Cardiac muscle cell (in vitro differentiated cells and primary cell): Measurements from ENCODE around the gene REEP1. TPM values are rescaled to one million over a fixed set of nuclear protein-coding genes. Genes with fewer than 3 reads are reported as not detected.

ENCODE experiments used
- DNase-seq, 2 donors: peaks; one replicate each; pipeline versions ENCODE4 v3.0.0 to v3.0.0-alpha.2; 2010 to 2017; ENCODE audit warnings: low read depth in 1 of 2, low spot score in 1 of 2
- H3K27ac ChIP-seq: fragments of 200-600 bp; sonication (generic); 2 replicates; pipeline ENCODE4 v1.5.1; 2016
- H3K27me3 ChIP-seq: fragments of 200-600 bp; sonication (generic); 2 replicates; pipeline ENCODE4 v1.6.0; 2016; ENCODE audit warnings: control low read depth
- H3K36me3 ChIP-seq: fragments of 200-600 bp; sonication (generic); 2 replicates; pipeline ENCODE4 v1.5.1; 2016; ENCODE audit warnings: control low read depth
- H3K4me1 ChIP-seq: fragments of 200-600 bp; sonication (generic); 2 replicates; pipeline ENCODE4 v1.8.1; 2017; ENCODE audit warnings: low read depth, mild to moderate bottlenecking, mixed run types
- H3K4me3 ChIP-seq: fragments of 200-600 bp; sonication (generic); 2 replicates; pipeline ENCODE4 v1.5.1; 2016; ENCODE audit warnings: mild to moderate bottlenecking
- H3K9me3 ChIP-seq: fragments of 200-600 bp; sonication (generic); 2 replicates; pipeline ENCODE4 v1.5.1; 2017; ENCODE audit warnings: low read depth, mild to moderate bottlenecking, control low read depth
- polyA plus RNA-seq: library from polyadenylated mRNA; unstranded; fragments of >200 nt; fragmentation: Nextera tagmentation; extraction: Ambion mirVana; gene quantifications from 2 replicates; pipeline ENCODE4 v1.2.1, GENCODE V29; 2016
- total RNA-seq: library from RNA; depleted of rRNA; stranded (reverse); fragments of >200 nt; gene quantifications from 2 replicates; pipeline ENCODE4 v1.2.3, GENCODE V29; 2016
- TF ChIP-seq, protein P1 (sequence below): IDR thresholded peaks from 2 replicates; pipeline ENCODE4 v1.5.1; 2012; ENCODE audit warnings: low read depth, mild to moderate bottlenecking, low read length

The REEP1 gene
- total and polyA plus RNA-seq, 2 experiments from 2014 or later = 14.6 to 19.3 TPM

DNA sequence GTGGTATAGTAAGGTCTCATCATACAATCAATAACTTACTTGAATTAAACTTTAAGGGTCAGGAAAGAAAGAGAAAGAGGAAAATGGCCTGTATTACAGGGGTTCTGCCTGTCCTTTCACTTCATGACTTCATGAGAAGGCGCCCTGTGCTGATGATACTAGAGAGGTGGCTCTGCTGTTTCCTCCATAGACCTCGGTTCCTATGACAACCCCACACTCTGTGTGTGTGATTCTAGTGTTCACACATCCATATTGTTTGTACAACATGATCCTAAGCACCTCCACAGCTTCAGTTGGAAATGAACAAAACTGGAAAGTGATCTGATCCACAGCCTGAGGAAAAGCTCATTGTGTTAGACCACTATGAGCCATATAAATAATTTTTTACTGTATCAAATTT, 7.0 kb upstream of the REEP1 start:
- Histone ChIP-seq H3K4me1 (peaks cover 4% of the 10 kb centered on the region), H3K27me3 (peaks cover 21% of the 10 kb centered on the region), H3K4me3 (no peak overlapping the region), H3K9me3 (no peaks in the 10 kb centered on the region), H3K27ac (no peak overlapping the region), H3K36me3 (no peaks in the 10 kb centered on the region)
- no peak for DNase-seq
- TF ChIP-seq, protein P1, sequence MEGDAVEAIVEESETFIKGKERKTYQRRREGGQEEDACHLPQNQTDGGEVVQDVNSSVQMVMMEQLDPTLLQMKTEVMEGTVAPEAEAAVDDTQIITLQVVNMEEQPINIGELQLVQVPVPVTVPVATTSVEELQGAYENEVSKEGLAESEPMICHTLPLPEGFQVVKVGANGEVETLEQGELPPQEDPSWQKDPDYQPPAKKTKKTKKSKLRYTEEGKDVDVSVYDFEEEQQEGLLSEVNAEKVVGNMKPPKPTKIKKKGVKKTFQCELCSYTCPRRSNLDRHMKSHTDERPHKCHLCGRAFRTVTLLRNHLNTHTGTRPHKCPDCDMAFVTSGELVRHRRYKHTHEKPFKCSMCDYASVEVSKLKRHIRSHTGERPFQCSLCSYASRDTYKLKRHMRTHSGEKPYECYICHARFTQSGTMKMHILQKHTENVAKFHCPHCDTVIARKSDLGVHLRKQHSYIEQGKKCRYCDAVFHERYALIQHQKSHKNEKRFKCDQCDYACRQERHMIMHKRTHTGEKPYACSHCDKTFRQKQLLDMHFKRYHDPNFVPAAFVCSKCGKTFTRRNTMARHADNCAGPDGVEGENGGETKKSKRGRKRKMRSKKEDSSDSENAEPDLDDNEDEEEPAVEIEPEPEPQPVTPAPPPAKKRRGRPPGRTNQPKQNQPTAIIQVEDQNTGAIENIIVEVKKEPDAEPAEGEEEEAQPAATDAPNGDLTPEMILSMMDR = no peak

- TF ChIP-seq, protein P1 = no peak
- peaks cover 4% of the 10 kb centered on the region for H3K4me1 ChIP-seq
- H3K27ac ChIP-seq = no peak overlapping the region
- no peaks in the 10 kb centered on the region for H3K9me3 ChIP-seq
- no peak for DNase-seq
- H3K27me3 ChIP-seq = peaks cover 34% of the 10 kb centered on the region
- H3K4me3 ChIP-seq = no peak overlapping the region
- no peaks in the 10 kb centered on the region for H3K36me3 ChIP-seq
These were observed 5.1 kb upstream of the REEP1 start for GRCh38 chr2:86342488-86342887.

GRCh38 chr2:86341470-86341869, 4.0 kb upstream of the REEP1 start:
- H3K27ac ChIP-seq = no peak overlapping the region
- H3K27me3 ChIP-seq = peaks cover 34% of the 10 kb centered on the region
- peaks cover 4% of the 10 kb centered on the region for H3K4me1 ChIP-seq

DNA sequence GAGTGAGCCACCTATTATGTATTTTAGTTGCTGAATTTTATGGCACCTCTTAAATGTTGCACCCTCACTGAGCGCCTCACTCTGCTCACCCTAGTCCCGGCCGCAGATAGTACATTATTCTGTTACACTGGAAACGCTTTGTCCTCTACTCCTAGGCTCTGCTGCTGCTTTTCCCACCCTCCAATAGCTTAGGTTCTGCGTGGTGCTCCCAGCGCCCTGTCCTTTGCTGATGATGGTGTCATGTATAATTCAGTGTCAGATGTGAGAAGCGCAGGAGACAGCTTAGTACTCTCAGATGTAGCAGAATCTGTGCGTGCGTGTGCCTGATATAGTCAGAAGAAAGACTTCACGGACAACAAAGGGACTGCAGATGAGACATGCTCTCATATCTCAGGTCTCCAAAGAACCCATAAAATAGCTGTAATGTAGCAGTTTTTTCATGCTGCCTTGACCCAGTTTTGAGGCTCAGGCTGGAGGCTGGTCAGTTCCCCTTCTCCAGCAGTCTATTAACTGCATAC, 1.4 kb upstream of the REEP1 start:
- TF ChIP-seq, protein P1 = no peak
- DNase-seq = no peak
- peaks cover 6% of the 10 kb centered on the region for H3K4me1 ChIP-seq
- no peaks in the 10 kb centered on the region for H3K36me3 ChIP-seq
- H3K4me3 ChIP-seq = no peak overlapping the region
- H3K9me3 ChIP-seq = no peaks in the 10 kb centered on the region
- peaks cover 43% of the 10 kb centered on the region for H3K27me3 ChIP-seq
- no peak overlapping the region for H3K27ac ChIP-seq

More at GRCh38 chr2:86341470-86341869, 4.0 kb upstream of the REEP1 start:
- no peak overlapping the region for H3K4me3 ChIP-seq
- H3K9me3 ChIP-seq = no peaks in the 10 kb centered on the region
- no peaks in the 10 kb centered on the region for H3K36me3 ChIP-seq
- TF ChIP-seq, protein P1 = no peak
- DNase-seq = no peak

DNA sequence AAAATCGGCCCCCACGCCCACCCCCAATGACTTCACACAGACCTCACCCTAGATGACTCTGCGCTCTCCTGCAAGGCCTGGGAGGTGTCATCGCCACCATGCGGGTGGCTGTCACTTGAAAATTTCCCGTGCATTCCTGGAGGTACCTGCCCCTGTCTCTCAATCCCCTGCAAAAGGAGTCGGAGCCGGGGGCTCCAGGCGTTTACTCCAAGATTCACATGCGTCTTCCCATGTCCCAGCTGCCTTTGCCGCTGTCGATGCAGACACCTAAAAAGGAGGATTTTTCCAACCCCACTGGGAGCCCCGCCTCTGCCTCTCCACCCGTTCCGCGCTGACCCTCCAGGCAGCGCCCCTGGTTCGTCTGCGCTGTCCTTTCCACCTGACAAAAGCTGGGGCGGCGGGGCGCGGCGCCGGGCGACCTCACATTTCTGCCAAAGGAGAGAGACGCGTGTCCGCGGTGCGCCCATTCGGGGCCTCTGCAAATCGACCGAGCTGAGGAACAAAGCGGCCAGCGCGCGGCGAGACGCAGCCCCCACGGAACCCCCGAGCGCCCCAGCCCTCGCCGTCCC, 667 bp downstream of the REEP1 start:
- Histone ChIP-seq H3K4me3 (peak overlapping the region; percentile 76), H3K4me1 (peaks cover 6% of the 10 kb centered on the region), H3K36me3 (no peaks in the 10 kb centered on the region), H3K27me3 (peaks cover 43% of the 10 kb centered on the region), H3K9me3 (no peaks in the 10 kb centered on the region), H3K27ac (peak overlapping the region; percentile 91)
- TF ChIP-seq, protein P1 = no peak
- DNase-seq = peak in 1 of 2 donors; percentile 48
